ENCODE measurements around the gene SEMA6C.

GRCh38 chr1:151142411-151143056, 3.9 kb downstream of the SEMA6C start:
- TF ChIP-seq CTCF (IDR thresholded peaks at IDR 0.05; ENCODE audit: low read depth, low read length) (no peak), MAX (IDR thresholded peaks at IDR 0.05; ENCODE audit: low read depth, low read length) (no peak), POLR2A (IDR thresholded peaks at IDR 0.05; ENCODE audit: extremely low read depth, insufficient read length) (no peak)
